Measurements from ENCODE around the gene FUCA1. TPM values are rescaled to one million over a fixed set of nuclear protein-coding genes. Genes with fewer than 3 reads are reported as not detected.
A peak's percentile ranks its signal among the peaks of the same experiment; 100 is the strongest.
"Not testable (repeated sequence)": the region's sequence is repeated elsewhere in the genome, so short reads cannot be mapped to it uniquely, and the experiment has no call there.

The FUCA1 gene
- polyA plus RNA-seq, 4 donors: 43.1 to 49.0 (median 47.4) TPM

- no peak for DNase-seq (ENCODE audit: low read depth in 4 of 4, low spot score in 3 of 4)
These were observed 63.8 kb downstream of the FUCA1 start for GRCh38 chr1:23804183-23804835.

GRCh38 chr1:23803674-23804073 is 64.4 kb downstream of the FUCA1 start:
- DNase-seq (ENCODE audit: low read depth in 4 of 4, low spot score in 3 of 4): no peak

GRCh38 chr1:23802809-23803342 is 65.2 kb downstream of the FUCA1 start:
- not testable (repeated sequence) for DNase-seq (ENCODE audit: low read depth in 4 of 4, low spot score in 3 of 4)

GRCh38 chr1:23801876-23802275 is 66.2 kb downstream of the FUCA1 start:
- no peak for DNase-seq (ENCODE audit: low read depth in 4 of 4, low spot score in 3 of 4)

- DNase-seq (ENCODE audit: low read depth in 4 of 4, low spot score in 3 of 4): no peak
These were observed 66.7 kb downstream of the FUCA1 start for GRCh38 chr1:23801338-23801748.

GRCh38 chr1:23800400-23801337 is 67.4 kb downstream of the FUCA1 start, which contains the start of gene GALE:
Gene GALE, minus strand, starts transcription at chr1:23800754. Its CDS starts 1,747 bp downstream, at chr1:23799007.
- DNase-seq (ENCODE audit: low read depth in 4 of 4, low spot score in 3 of 4): peak; percentile 85 to 93 (median 87)

- DNase-seq (ENCODE audit: low read depth in 4 of 4, low spot score in 3 of 4): no peak
These were observed 68.3 kb downstream of the FUCA1 start for GRCh38 chr1:23799570-23800399.

- DNase-seq (ENCODE audit: low read depth in 4 of 4, low spot score in 3 of 4): no peak
These were observed 68.9 kb downstream of the FUCA1 start for GRCh38 chr1:23799255-23799569.

GRCh38 chr1:23798662-23799142 is 69.4 kb downstream of the FUCA1 start:
- no peak for DNase-seq (ENCODE audit: low read depth in 4 of 4, low spot score in 3 of 4)

- DNase-seq (ENCODE audit: low read depth in 4 of 4, low spot score in 3 of 4): no peak
These were observed 70.3 kb downstream of the FUCA1 start for GRCh38 chr1:23797478-23798448.

GRCh38 chr1:23796466-23797271 is 71.4 kb downstream of the FUCA1 start:
- DNase-seq (ENCODE audit: low read depth in 4 of 4, low spot score in 3 of 4): no peak

- DNase-seq (ENCODE audit: low read depth in 4 of 4, low spot score in 3 of 4): no peak
These were observed 72.2 kb downstream of the FUCA1 start for GRCh38 chr1:23795676-23796465.

Other genes with a start within 250 kb of the FUCA1 start
- 1,000 to 10,000 TPM; 2,223 to 2,601 (median 2,402) TPM for gene RPL11, start 176.5 kb downstream of the FUCA1 start, polyA plus RNA-seq (ENCODE audit: insufficient read length in 4 of 4)
- 10 to 100 TPM; 31.5 to 35.9 (median 35.6) TPM for gene ELOA, start 124.8 kb downstream of the FUCA1 start, polyA plus RNA-seq (ENCODE audit: insufficient read length in 4 of 4)
- gene PITHD1, start 89.9 kb downstream of the FUCA1 start, polyA plus RNA-seq (ENCODE audit: insufficient read length in 4 of 4): 10 to 100 TPM; 57.6 to 66.9 (median 62.5) TPM
- gene LYPLA2, start 77.1 kb downstream of the FUCA1 start, polyA plus RNA-seq (ENCODE audit: insufficient read length in 4 of 4): 10 to 100 TPM; 35.0 to 79.7 (median 63.3) TPM
- 10 to 100 TPM in 3 of 4 donors, 1 to 10 TPM in 1; 7.8 to 41.0 (median 28.3) TPM for gene GALE, start 67.5 kb downstream of the FUCA1 start, polyA plus RNA-seq (ENCODE audit: insufficient read length in 4 of 4)
- 10 to 100 TPM; 21.2 to 77.3 (median 64.7) TPM for gene HMGCL, start 42.9 kb downstream of the FUCA1 start, polyA plus RNA-seq (ENCODE audit: insufficient read length in 4 of 4)
- gene CNR2, start 45.1 kb upstream of the FUCA1 start, polyA plus RNA-seq (ENCODE audit: insufficient read length in 4 of 4): under 1 TPM; 0.06 to 0.11 (median 0.07) TPM
- 100 to 1,000 TPM; 193 to 271 (median 203) TPM for gene PNRC2, start 91.5 kb upstream of the FUCA1 start, polyA plus RNA-seq (ENCODE audit: insufficient read length in 4 of 4)
- 100 to 1,000 TPM; 170 to 256 (median 223) TPM for gene SRSF10, start 112.0 kb upstream of the FUCA1 start, polyA plus RNA-seq (ENCODE audit: insufficient read length in 4 of 4)
- 10 to 100 TPM in 3 of 4 donors, under 1 TPM in 1; 0.60 to 24.8 (median 19.4) TPM for gene MYOM3, start 243.8 kb upstream of the FUCA1 start, polyA plus RNA-seq (ENCODE audit: insufficient read length in 4 of 4)